CD4-positive, alpha-beta T cell treated with Interleukin-15 for 4 hours (primary cell): ENCODE measurements around the gene AMDHD1.

ENCODE experiments used
- DNase-seq: peaks from one replicate; pipeline ENCODE4 v3.0.0-alpha.2; 2020; ENCODE audit warnings: low spot score

AMDHD1 gene

GRCh38 chr12:95996034-95996658 lies 53.0 kb downstream of the AMDHD1 start, which contains the start of gene HAL:
Gene HAL (minus strand): TSS chr12:95996344. CDS start chr12:95995910, 434 bp downstream.
- no peak for DNase-seq

- no peak for DNase-seq
Measured at GRCh38 chr12:95997276-95997675, 54.1 kb downstream of the AMDHD1 start.

- no peak for DNase-seq
Measured at GRCh38 chr12:95997911-95998510, 54.9 kb downstream of the AMDHD1 start.

- peak; percentile 68 for DNase-seq
Measured at GRCh38 chr12:95998611-95999286, 55.6 kb downstream of the AMDHD1 start.

GRCh38 chr12:95999484-95999883 lies 56.4 kb downstream of the AMDHD1 start:
- DNase-seq: no peak

- no peak for DNase-seq
Measured at GRCh38 chr12:96000858-96001257, 57.7 kb downstream of the AMDHD1 start.

- no peak for DNase-seq
Measured at GRCh38 chr12:96006727-96007126, 63.6 kb downstream of the AMDHD1 start.

GRCh38 chr12:96007729-96008128 lies 64.6 kb downstream of the AMDHD1 start:
- no peak for DNase-seq

- no peak for DNase-seq
Measured at GRCh38 chr12:96014943-96015599, 71.9 kb downstream of the AMDHD1 start.

GRCh38 chr12:96015672-96016071 lies 72.5 kb downstream of the AMDHD1 start:
- no peak for DNase-seq
